ENCODE results near the gene MBNL1.
A peak's percentile ranks its signal among the peaks of the same experiment; 100 is the strongest.

MBNL1 gene

DNA sequence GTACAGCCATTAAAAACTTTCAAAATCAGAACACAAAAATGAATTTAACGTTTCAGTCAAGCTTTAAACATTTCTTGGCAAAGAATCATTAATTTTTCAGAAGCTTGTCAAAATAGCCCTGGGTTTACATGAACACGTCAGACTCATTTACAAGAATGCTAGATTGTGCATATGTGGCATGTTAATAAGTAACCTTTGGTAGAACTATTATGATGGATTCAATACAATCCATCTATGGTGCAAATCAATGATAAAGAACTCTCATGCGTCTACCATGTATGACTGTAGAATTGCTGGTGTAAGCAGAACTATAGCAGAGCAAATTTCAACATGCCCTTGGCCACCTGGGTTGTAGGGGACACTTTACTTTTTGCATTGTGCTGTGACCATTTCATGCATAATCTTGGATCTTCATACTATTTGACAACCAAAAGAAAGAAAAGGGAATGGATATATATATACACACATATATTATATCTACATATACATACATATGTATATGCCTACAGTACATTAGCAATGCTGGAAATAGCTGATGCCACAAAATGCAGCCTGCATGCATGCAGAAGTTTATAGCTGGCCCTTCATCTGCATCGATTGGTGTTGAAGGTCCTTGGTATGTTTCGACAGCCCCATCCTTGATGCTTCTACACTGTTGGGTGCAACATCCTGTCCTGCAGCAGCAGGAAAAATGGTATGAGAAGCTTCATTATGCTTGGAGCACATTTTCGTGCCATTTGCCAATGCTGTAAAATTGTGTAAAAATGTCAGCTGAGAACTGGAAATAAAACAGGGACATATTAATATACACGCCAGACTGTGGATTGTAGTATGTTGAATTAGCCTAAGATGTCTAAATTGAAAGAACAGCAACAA is 189.0 kb downstream of the MBNL1 start:
- DNase-seq = no peak

DNA sequence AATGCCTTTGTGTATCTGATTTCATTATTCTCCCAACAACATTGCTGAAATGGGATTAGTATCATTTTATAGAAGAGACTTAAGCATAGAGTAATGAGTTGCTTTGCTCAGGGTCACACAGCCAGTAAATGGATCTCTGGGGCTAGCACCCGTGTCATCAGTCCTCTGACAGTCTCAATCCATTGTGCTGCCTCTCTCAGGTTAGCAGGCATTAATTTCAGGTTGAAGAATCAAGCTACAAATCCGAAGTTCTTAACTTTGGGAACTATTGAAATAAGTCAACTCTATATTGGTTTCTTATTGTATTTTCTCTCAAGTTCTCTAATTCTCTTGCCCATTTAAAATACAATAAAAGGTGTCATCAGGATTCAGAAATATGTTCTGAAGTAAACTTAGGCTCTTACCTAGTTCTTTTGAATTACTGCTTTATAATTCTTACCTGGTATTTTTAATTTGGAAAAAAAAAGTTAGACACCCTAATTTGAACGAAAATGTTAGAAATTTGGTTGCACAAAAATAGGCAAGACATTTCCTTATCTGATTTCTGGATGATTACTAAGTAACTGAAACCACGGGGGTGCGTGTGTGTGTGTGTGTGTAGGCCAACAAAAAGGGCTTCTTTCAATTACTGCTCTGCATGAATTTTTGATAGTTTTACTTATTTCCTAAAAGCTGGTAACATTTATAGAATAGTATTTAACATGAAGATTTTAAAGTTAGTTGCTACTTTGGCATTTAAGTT is 189.8 kb downstream of the MBNL1 start:
- no peak for DNase-seq

DNA sequence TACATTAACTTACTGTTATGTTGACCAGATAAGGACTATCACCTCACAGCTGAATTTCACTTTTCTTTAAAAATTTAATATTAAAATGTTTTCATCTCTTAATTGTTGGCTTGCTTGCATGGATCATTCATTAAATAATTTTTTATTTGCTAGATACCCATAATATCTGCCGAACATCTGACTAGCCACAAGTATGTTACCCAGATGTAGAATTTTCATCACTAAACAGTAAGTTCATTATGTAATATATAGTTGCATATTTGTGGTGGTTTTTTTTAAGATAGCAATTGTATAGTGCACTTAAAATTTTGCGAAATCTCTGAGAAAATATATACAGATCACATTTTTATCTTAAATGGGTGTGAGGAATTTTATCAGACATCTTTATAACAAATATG is 190.4 kb downstream of the MBNL1 start:
- no peak for DNase-seq

DNA sequence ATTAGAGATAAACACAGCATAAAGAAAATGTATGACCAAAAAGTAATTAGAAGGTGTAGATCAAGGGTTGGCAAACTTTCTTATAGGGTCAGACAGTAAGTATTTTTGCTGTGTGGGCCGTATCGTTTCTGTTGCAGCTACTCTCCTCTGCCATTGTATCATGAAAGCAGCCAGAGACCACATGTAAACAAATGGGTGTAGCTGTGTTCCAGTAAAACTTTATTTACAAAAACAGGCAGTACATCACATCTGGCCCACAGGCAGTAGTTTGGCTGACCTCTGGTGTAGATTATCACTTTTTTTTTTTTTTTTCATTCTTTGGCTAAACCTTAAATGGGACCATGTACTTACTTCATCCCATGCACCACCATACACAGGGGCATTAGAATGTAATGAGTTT is 190.8 kb downstream of the MBNL1 start:
- no peak for DNase-seq

DNA sequence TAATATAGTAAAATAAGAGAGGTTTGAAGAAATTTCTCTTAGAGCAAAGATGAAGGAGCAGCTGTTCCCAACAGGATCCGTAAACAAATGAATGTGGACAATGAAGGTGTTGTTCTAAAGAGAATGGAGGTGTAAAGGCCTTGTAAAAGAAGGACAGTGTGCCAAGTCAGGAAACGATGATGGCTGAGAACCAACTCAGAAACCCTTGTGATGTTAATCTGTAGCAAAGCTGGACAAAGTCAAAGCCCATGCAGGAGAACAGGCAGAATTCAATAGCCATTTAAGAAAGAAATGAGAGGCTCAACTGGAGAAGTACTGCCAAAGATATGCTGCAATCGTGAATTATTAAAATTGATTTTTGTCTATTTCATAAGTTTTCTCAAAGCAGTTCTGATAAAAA is 192.2 kb downstream of the MBNL1 start:
- DNase-seq = no peak

DNA sequence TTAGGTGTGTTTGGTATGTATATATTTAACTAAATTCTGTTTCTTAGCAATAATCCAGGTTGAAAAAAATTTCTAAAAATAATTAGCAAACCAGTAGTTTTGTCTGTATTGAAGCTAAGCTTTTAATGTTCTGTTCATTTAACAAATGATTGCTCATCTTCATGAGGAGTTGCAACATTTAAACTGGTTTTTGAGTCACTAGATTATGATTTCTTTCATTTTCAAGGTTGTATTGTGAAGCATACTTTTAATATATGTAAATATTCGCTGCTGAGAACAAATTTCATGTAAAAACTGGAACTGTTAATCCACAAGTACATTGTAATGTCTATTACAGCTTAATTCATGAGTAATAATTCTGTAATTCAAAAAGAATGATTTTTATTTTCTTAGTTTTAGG is 192.7 kb downstream of the MBNL1 start:
- no peak for DNase-seq

DNA sequence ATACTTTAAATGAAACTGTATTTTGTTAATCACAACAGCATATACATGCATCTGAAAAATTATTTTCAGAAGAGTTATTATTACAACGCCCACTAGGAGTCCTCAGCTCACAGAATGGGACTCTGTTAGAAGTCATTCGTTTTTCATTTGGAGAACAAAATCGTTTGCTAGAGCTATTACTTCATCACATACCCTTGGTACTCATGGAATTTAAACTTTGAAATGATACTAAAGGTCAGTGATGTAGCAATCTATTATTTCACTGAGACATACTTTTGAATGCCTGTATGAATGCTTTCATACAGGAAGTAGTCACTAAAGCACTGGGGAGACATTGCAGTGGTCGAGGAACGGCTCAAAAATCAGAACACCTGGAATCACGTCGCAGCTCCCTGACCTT is 198.1 kb downstream of the MBNL1 start:
- no peak for DNase-seq

DNA sequence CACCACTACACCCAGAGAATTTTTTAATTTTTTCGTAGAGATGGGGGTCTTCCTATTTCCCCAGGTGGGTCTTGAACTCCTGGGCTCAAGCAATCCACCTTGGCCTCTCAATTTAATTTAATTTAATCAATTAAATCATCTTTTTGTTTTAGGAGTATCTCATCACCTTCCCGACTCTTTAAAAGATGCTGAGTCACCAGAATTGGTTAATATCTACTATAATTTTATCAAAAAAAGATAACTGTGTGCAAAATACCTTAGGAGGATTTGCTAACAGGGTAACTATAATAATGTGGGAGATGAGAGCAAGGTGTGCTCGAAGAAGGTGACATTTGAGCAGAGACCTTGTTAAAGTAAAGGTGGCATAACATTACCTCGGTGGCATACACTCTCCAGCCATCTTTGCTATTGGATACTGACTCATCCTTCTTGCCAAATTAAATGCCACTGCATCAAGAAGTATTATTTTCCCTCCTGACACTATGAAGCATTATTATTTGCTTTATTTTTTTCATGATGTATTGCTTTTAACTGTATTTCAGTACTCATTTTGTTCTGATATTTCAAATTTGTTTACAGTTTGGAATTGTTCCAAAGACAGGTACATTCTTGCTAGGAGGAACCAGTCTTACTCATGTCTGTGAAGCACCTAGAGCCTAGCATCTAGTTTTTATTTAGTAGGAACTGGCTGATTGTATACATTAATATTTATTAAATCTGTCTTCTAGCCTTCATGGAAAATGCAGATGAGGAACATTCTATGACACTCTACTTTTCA is 200.7 kb downstream of the MBNL1 start:
- DNase-seq = no peak

DNA sequence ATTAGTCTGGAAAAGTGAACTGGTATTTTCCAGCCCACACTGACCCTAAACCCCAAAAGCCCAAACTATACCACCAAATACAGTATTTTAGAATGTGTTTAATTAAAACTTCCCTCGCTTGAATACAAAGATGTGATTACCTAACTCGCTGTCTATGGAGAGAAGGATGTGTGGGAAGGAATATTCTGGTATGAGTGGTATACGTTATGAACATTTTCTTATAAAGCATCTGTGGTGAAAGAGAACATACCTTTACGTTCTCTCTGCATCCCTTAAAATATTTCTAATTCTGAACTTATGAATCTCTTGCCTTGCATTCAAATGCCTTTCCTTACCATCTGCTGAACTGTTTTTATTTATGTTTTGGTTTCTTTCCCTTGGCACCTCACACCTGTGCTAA is 201.4 kb downstream of the MBNL1 start:
- DNase-seq = no peak

DNA sequence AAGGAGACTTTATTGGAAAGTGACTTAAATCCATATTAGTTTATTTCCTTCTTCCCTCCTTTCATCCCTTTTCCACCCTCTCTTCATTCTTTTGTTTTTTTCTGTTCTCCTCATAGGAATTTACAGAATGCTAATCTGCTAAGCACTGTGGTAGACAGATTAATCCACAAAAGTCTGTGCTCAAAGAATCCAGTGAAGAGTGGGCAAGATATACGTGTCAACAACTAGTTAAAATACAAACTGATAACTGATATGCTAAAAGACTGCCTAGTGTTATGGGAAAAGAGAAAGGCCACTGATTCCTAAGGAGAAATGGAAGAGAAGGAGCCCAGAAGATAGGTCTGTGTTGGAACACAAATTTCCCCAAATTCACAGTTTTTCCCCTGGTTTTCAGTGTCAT is 202.2 kb downstream of the MBNL1 start:
- no peak for DNase-seq

DNA sequence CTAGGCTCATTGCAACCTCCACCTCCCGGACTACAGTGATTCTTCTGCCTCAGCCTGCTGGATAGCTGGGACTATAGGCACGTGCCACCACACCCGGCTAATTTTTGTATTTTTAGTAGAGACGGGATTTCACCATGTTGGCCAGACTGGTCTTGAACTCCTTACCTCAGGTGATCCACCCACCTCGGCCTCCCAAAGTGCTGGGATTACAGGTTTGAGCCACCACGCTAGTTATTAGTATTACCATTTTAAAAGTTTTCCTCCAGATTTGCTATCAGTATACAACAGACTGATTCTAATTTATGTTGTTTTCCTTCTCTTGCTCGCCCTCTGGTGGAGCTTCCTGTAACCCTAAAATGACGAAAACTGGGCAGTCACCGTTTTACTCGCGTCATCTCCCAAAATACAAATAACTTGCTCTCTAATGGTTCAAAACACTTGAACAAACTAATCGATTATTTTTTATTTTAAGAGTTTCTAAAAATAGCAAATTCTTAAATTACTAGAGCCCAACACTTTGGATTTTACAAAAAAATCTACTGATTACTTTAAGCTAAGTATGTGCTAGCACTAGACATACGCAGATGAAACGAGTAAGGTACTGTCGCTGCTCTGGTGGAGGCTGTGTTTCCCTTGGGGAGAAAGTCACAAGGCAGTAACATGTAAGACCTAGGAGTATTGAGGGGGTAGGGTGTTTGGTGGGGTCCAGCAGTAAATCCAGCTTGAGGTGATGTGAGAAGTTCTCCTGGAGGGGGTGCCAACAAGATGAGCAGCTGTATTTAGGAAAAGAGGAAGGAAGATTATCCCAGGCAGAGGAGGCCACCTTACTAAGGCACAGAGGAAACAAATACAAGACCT is 203.3 kb downstream of the MBNL1 start:
- DNase-seq = peak; percentile 67

DNA sequence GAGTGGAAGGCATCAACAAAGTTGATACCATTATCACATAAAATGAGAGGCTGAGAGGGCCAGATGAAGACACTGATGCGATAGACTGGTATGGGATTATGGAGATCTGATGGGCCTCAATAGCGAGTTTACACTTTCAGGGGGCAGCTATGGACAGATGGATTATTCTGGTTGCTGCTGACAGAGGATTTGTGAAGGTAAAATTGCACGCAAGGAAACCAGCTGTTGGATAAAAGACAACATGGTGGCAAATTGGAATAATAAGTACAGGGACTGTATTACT is 203.9 kb downstream of the MBNL1 start:
- no peak for DNase-seq

DNA sequence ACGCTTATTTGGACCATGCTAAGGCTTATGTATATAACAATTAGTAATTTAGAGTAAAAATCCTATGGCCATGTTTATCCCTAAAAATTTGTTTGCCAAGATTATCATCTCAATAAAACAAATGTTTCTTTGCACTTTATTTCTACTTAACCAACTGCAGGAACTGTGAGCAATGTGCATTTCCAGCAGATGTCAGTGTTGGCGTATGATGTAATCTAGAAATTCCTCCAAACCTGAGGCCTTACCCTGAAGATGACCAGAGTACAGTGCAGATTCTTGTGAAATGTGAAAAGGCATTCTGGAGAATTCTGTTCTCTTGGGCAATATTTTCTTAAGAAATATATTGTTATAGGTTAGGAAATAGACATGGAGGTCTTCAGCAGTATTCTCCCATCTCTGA is 205.9 kb downstream of the MBNL1 start:
- no peak for DNase-seq

DNA sequence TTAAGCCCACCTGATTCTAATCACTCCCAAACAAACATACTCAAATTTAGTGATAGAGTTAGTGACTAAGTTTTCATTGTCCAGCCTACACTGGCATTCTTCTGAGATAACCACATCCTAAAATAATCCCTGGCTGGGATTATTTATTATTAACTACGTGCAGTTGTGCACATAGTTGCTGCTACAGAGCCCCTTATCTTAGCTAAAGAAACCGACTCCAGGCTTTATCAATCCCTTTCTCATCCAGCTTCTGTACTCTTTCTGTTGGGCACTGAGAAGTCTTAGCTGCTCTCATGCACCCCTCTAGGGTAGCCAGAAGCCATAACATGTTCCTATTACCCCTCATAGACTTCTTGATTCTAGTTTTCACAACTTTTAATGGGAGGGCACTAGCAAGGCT is 208.7 kb downstream of the MBNL1 start:
- no peak for DNase-seq

DNA sequence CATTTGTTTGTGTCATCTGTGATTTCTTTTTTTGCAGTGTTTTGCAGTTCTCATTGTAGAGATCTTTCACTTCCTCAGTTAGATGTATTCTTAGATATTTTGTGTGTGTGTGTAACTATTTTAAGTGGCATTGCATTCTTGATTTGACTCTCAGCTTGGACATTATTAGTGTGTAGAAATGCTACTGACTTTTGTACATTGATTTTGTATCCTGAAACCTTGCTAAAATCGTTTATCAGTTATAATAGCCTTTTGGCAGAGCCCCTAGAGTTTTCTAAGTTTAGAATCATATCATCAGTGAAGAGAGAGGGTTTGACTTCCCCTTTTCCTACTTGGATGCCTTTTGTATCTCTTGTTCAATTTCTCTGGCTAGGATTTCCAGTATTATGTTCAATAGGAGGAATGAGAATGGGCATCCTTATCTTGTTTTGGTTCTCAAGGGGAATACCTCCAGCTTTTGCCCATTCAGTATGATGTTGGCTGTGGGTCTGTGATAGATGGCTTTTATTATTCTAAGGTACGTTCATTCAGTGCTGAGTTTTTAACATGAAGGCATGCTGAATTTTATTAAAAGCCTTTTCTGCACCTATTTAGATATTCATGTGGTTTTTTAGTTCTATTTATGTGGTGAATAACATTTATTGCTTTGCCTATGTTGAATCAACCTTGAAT is 211.7 kb downstream of the MBNL1 start:
- DNase-seq = no peak

DNA sequence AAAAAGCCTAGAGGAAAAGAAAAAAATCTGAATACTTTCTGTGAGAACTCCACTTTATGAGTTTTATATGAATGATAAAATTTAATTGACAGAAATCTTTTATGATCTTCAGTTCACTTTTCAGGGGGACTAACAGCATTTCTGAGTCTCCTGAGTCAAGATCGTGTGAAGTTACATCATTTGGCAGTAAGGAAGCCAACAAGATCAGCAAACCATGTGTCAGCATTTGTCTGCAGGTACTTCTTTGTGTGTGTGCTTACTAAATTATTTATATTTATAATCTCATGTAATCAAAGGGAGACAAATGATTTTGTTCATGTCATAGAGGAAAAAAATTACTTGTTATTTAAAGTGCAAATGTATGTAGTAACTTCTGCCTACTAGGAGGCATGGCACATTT is 217.6 kb downstream of the MBNL1 start:
- DNase-seq = no peak

DNA sequence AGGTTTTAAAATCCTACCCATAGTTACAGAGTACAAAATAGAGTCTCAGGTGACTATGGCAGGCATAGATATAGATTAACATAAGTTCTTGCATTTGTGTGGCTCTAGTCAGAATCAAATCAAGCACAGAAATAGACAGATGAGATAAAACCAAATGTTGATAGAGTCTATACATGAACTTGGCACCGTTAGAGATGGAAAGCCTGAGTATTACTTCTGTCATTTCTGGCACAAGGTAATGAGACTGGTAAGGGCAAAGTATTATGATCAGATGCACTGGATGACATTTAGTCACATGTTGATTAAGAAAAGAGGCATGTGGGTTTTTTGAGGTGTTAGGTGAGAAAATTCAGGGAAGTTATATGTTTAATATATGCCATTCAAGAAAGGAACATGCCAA is 219.7 kb downstream of the MBNL1 start:
- DNase-seq = no peak

DNA sequence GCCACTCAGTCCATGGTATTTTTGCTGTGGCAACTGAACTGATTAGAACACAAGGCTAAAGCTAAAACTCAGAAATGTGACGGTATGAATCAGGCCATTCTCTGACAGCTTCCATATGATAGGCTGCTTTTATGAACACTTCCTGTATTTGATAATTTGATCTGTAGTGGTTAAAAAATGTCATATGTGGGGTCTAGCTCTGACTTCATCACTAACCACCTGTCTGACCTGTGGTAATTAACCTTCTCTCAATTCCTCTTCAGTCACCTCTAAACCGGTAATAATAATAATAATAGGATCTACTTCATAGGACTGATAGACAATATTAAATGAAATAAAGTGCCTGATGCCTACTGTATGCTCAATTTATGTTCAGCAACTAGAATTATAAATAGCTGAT is 223.2 kb downstream of the MBNL1 start:
- DNase-seq = no peak

DNA sequence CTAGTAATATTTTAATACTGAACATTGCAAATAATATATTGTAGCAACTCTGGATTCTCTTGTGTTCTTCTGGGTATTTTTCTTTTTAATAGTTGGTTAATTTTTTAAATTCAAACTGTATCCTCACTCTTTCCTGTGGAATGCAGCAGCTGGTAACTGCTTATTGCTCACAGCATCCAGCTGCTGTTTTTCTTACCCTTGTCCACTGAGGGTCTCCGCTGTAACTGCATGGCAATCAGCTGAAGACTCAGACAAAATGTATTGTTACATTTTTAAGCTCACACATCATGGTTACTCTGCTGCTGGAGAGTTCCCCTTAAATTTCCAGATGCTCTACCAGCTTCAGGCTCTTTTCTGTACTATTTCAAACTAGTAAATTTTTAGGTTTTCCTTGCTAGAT is 227.6 kb downstream of the MBNL1 start:
- no peak for DNase-seq

DNA sequence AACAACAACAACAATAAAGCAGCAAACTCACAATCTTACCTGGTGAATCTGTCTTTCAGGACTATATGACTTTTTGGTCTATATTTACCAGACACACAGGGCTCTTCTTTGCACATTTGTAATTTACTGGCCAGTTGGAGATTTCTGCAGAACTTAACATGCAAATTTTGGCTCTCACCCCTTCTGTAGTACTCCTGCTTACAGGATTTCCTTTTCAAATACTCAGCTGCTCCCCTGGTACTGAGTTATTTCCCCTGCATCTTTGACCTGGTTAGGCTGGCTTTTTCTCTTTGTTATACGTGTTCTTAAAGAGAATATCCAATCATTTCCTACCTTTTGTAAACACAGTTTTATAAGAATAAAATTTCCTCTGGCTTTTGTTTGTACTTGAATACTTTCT is 228.0 kb downstream of the MBNL1 start:
- no peak for DNase-seq

DNA sequence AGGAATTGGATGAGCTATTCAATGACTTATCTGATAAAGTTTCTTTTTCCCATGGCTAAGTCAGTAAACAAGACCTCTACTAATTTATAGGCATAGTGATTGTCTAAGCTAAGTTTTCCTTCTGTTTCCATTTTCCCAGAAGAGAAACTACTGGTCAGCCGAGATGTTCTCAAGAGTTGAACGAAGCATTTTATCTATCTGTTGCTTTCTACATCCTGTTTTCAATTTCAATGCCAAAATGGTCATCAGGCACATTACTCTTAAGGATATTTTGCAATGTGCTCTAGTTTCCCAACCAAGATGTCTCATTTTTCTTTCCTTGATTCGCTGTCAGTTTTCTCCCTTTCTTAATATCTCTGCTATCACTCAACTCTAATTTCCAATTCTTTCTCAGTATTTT is 228.7 kb downstream of the MBNL1 start:
- no peak for DNase-seq

DNA sequence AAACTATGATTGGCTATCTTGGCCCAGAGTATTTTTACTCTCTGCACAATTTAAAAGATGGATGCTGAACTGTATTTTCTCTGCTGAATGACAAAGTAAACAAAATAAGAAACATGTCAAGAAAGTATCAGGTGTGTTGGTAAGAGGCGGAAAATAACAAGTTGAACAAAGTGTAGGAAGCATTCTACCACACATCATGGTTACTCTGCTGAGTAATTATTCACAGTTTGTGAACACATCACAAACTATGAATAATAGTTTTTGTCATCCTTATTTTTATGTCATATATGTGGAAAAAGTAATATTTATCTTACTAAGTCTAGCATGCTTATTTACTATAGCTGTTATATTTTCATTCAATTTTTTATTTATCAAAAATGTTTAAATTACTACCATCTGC is 229.2 kb downstream of the MBNL1 start:
- DNase-seq = no peak
